Left lobe of liver (tissue), 2 donors: ENCODE results near the gene NT5DC4. TPM values are rescaled to one million over a fixed set of nuclear protein-coding genes. Genes with fewer than 3 reads are reported as not detected.

Experiments
- ATAC-seq: fragments of 200-7000 bp; cut with Tn5 transposase; one replicate; pipeline ENCODE4 v1.9.1; 2020; ENCODE audit warnings: mild to moderate bottlenecking, moderate library complexity
- DNase-seq: peaks from one replicate; pipeline ENCODE4 v3.0.0-alpha.2; 2020; ENCODE audit warnings: low spot score
- total RNA-seq: library from RNA; stranded (reverse); gene quantifications from one replicate; pipeline ENCODE4 v1.2.1, GENCODE V29; 2021
- donor health status: DM: no; HTN: no; CAD: no; lungs with moderate emphysema.
- donor health status: DM: no; HTN: yes; CAD: no.

The NT5DC4 gene
- total RNA-seq, 1 donor from 2014 or later, result not detected

- ATAC-seq (no peak), DNase-seq (no peak)
Measured at GRCh38 chr2:112777036-112777435, 56.2 kb downstream of the NT5DC4 start.

DNA sequence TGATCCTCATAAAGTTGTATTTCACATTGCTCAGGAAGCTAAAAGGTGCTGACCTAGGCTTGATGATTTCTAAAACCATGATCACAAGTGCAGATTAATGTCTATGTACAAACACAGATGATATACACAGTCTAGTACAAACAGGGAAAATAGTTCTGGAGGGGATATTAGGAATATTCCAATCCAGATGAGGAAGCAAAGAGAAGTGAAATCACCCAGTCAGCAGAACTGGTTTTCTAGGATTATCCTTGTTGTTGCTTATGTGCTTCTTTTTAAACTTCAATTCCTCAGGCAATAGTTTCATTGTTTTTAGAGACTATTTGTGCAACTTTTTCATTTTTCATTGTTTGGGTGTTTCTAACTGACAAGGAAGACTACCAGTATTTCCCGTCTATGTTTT, 58.8 kb downstream of the NT5DC4 start:
- ATAC-seq, result no peak
- DNase-seq, result no peak

DNA sequence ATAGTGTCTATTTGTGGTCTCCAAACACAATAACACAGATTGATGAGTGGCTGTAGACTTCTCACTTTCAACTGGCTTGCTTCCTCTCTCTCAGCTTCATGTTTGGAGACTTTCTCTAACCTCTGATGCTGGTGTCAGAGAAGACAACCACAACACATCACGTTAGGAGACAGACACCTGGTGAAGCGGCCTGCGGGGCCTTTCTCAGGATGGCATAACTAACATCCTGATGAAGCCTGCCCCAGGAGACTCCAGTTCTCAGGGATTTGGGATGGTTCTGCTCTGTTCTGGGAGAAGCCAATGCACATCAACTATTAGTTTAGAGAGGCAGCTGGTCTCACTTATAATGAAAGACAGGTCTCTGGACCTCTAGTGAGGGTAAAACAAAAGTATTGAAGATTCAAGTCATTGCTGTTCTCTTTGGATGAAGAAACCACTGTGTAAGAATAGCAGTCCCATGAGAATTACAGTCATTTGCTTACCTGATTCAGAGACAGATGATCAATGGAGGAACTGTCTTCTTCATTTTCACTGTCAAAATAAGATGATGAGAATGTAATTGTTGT, 61.5 kb downstream of the NT5DC4 start:
- no peak for ATAC-seq
- DNase-seq, result no peak

DNA sequence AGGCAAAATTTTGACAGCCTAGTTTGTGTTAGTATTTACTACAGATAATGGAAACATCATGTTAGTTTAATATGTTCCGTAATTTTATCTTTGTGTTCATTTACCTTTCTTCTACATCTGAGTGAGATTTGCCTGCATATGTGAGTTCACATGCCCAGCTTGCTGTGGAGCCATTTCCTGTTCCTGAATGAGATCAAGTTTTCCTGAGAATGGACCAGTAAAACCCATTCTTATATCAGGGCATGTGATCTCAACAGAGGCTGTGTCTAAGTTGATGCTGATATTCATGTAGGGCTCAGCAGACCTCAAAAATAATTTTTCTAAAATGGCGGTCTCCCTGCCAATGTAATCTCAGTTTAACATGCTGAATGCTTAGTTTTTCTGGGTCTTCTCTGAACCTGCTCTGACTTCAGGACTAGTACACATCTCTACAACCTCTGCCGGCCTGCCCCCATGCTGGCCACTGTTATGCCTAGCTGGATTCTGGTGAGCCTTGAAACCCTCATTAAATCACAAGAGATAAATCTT, 62.4 kb downstream of the NT5DC4 start:
- DNase-seq, result no peak
- ATAC-seq, result no peak

GRCh38 chr2:112784199-112785189, 63.7 kb downstream of the NT5DC4 start, which contains the start of gene IL1A:
Gene IL1A, minus strand, starts transcription at chr2:112784493. Its CDS starts 723 bp downstream, at chr2:112783770.
- no peak for DNase-seq
- no peak for ATAC-seq

DNA sequence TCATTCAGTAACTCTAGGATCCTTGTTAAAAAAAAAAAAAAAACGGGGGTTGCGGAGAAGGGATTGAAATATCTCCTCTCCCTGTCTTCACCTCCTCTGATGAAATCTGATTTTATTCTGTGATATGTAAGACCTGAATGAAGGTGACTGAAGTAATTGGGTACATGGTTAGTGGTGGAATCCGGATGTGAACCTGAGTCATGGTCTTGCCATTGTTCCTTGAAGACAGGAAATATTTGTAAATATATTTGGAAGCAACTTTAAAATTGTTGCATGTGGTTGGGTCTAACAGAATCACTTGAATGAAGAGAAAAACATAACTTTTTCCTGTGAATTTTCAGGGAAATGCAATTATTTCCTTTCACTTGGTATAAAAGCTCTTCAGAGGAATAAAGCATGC, 66.5 kb downstream of the NT5DC4 start:
- DNase-seq (no peak), ATAC-seq (no peak)

DNA sequence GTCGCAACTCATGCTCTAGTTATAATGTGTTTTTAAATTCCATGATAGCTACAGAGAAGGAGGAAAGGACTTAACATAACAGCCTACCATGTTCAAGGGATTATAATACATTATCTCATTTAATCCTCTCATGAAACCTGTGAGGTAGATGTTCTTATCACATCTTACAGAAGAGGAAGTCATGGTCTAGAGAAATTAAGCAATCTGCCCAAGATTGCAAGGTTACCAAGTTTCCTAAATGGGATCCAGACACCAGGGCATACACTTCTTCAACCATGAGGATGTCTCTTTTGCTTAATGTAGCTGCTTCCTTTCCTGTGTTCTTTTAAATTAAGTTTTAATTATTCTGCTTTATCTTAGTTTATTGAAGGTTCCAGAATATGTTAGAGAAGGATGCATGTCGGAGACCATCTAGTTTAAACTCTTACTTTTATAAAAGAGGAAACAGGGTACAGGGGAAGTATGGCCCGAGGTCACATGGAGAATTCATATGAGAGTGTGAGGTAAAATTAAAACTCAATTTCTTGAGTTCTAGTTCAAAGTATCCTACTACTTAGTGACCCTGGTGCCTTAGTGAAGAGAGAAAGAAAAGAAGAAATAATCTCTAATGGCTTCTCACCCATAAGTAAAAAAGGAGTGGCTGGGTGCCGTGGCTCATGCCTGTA, 67.0 kb downstream of the NT5DC4 start:
- DNase-seq (no peak), ATAC-seq (no peak)

DNA sequence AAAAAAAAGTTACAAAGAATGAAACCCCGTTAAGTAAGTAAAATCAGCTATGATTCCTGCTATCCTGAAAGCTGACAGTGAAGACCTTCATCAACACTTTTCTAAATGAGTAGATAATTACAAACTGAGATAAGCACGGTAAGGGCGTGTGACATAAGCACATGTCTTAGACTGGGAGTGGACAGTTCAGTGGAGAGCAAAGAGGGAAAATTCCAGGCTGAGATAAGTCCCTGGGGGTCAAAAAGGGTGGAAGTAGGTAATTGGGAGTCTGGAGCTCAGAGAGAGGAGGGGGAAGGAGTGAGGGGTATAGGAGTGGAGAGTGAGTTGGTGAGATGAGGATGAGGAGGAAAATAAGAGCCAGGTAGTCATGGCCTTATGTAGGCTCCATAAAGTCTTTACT, 67.8 kb downstream of the NT5DC4 start:
- no peak for ATAC-seq
- DNase-seq, result no peak

Other genes with a start within 250 kb of the NT5DC4 start
- 16.4 TPM for gene TTL, start 238.9 kb upstream of the NT5DC4 start, total RNA-seq
- gene POLR1B, start 178.6 kb upstream of the NT5DC4 start, total RNA-seq, result 16.2 TPM
- gene CHCHD5, start 136.4 kb upstream of the NT5DC4 start, total RNA-seq, result 21.2 TPM
- 12.9 TPM for gene SLC20A1, start 75.1 kb upstream of the NT5DC4 start, total RNA-seq
- gene CKAP2L, start 43.6 kb downstream of the NT5DC4 start, total RNA-seq, result 0.08 TPM
- gene IL1A, start 63.5 kb downstream of the NT5DC4 start, total RNA-seq, result not detected
- gene IL1B, start 115.8 kb downstream of the NT5DC4 start, total RNA-seq, result not detected
- gene IL37, start 190.1 kb downstream of the NT5DC4 start, total RNA-seq, result not detected